K562 (cell line): ENCODE results near the gene PSMD1. TPM values are rescaled to one million over a fixed set of nuclear protein-coding genes. Genes with fewer than 3 reads are reported as not detected.

Source experiments
- CBFA2T3 ChIP-seq: fragments of 450-650 bp; IDR thresholded peaks from 2 replicates; pipeline ENCODE4 v1.6.1; 2017
- SMARCB1 ChIP-seq: IDR thresholded peaks from 2 replicates; pipeline ENCODE4 v1.6.1; 2011; ENCODE audit warnings: improper control_type of control experiment, low read depth; ENCODE audit not compliant: insufficient read length
- TCF3 ChIP-seq: sonication (generic); formaldehyde crosslinking; IDR thresholded peaks from 2 replicates; pipeline ENCODE4 v1.4.0; 2020; ENCODE audit warnings: mild to moderate bottlenecking, missing genetic modification reagents
- THRB ChIP-seq: fragments of 450-650 bp; formaldehyde crosslinking; conservative IDR thresholded peaks from 2 replicates; pipeline ENCODE4 v1.4.0; 2022; ENCODE audit warnings: mild to moderate bottlenecking, missing genetic modification characterization
- ZBTB11 ChIP-seq, 3 experiments: fragments of 200-800 bp in 1 of 3; fragments of 250-450 bp in 1 of 3; fragments of 450-650 bp in 1 of 3; sonication (Bioruptor Pico) in 1 of 3; sonication (Bioruptor generic) in 1 of 3; formaldehyde crosslinking in 1 of 3; IDR thresholded peaks; 2 replicates each; pipeline versions ENCODE4 v1.6.1 to v1.8.0; 2016 to 2022; ENCODE audit warnings: mild to moderate bottlenecking in 2 of 3, missing genetic modification characterization in 2 of 3, missing compliant biosample characterization in 1 of 3, moderate library complexity in 1 of 3
- ZNF146 ChIP-seq: IDR thresholded peaks from one replicate; pipeline ENCODE4 v1.6.1; 2018; ENCODE audit warnings: missing compliant biosample characterization; ENCODE audit not compliant: unreplicated experiment
- ZZZ3 ChIP-seq: fragments of 450-650 bp; IDR thresholded peaks from 2 replicates; pipeline ENCODE4 v1.6.1; 2016; ENCODE audit warnings: antibody characterized with exemption, mild to moderate bottlenecking, moderate library complexity
- polyA plus RNA-seq, 8 experiments: library from polyadenylated mRNA; depleted of rRNA in 4 of 8; stranded (reverse) in 5 of 8; unstranded in 3 of 8; fragments of >200 nt; fragmentation: Nextera tagmentation in 2 of 8; fragmentation: Illumina TruSeq in 1 of 8; extraction: Ambion mirVana in 2 of 8; extraction: Trizol in 1 of 8; gene quantifications; 2 replicates each; pipeline versions ENCODE4 v1.2.1 to v1.2.3, GENCODE V29; 2011 to 2014; ENCODE audit warnings: inconsistent platforms in 1 of 8, missing spikeins in 1 of 8
- total RNA-seq, 7 experiments: library from RNA; depleted of rRNA in 6 of 7; stranded (reverse); fragments of >200 nt in 6 of 7; fragmentation: Illumina TruSeq in 2 of 7; extraction: Trizol in 2 of 7; gene quantifications; 2 replicates each; pipeline versions ENCODE4 v1.2.1 to v1.2.3, GENCODE V29; 2011 to 2021; ENCODE audit warnings: low replicate concordance in 1 of 7
- TF ChIP-seq, protein P1 (sequence below): fragments of 450-650 bp; IDR thresholded peaks from 2 replicates; pipeline ENCODE4 v1.6.1; 2017; ENCODE audit warnings: antibody characterized with exemption
- TF ChIP-seq, protein P2 (sequence below): fragments of 150-350 bp; conservative IDR thresholded peaks from 2 replicates; pipeline ENCODE4 v1.6.1; 2014; ENCODE audit warnings: low read length
- TF ChIP-seq, protein P3 (sequence below): sonication (generic); formaldehyde crosslinking; IDR thresholded peaks from 2 replicates; pipeline ENCODE4 v1.9.0; 2022; ENCODE audit warnings: mild to moderate bottlenecking, missing genetic modification reagents

PSMD1 gene
- total and polyA plus RNA-seq, 9 of the 15 experiments (the other 6 are each of a cell fraction or from before 2014, with no cell fraction given), result 100 to 257 (median 147) TPM

GRCh38 chr2:231187736-231188505 lies 131.3 kb downstream of the PSMD1 start (continued):
- TF ChIP-seq ZBTB11 (CRISPR knock-in tag; IDR thresholded peaks at IDR 0.05) (no peak), ZZZ3 (no peak), TCF3 (no peak), CBFA2T3 (peak; percentile 22; the same call in 1 of the 2 replicates), THRB (CRISPR knock-in tag) (no peak), SMARCB1 (no peak), ZNF146 (CRISPR knock-in tag) (no peak)
- TF ChIP-seq, protein P1, sequence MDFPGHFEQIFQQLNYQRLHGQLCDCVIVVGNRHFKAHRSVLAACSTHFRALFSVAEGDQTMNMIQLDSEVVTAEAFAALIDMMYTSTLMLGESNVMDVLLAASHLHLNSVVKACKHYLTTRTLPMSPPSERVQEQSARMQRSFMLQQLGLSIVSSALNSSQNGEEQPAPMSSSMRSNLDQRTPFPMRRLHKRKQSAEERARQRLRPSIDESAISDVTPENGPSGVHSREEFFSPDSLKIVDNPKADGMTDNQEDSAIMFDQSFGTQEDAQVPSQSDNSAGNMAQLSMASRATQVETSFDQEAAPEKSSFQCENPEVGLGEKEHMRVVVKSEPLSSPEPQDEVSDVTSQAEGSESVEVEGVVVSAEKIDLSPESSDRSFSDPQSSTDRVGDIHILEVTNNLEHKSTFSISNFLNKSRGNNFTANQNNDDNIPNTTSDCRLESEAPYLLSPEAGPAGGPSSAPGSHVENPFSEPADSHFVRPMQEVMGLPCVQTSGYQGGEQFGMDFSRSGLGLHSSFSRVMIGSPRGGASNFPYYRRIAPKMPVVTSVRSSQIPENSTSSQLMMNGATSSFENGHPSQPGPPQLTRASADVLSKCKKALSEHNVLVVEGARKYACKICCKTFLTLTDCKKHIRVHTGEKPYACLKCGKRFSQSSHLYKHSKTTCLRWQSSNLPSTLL, result no peak
- TF ChIP-seq, protein P2, sequence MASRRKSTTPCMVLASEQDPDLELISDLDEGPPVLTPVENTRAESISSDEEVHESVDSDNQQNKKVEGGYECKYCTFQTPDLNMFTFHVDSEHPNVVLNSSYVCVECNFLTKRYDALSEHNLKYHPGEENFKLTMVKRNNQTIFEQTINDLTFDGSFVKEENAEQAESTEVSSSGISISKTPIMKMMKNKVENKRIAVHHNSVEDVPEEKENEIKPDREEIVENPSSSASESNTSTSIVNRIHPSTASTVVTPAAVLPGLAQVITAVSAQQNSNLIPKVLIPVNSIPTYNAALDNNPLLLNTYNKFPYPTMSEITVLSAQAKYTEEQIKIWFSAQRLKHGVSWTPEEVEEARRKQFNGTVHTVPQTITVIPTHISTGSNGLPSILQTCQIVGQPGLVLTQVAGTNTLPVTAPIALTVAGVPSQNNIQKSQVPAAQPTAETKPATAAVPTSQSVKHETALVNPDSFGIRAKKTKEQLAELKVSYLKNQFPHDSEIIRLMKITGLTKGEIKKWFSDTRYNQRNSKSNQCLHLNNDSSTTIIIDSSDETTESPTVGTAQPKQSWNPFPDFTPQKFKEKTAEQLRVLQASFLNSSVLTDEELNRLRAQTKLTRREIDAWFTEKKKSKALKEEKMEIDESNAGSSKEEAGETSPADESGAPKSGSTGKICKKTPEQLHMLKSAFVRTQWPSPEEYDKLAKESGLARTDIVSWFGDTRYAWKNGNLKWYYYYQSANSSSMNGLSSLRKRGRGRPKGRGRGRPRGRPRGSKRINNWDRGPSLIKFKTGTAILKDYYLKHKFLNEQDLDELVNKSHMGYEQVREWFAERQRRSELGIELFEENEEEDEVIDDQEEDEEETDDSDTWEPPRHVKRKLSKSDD, result no peak
- TF ChIP-seq, protein P3, sequence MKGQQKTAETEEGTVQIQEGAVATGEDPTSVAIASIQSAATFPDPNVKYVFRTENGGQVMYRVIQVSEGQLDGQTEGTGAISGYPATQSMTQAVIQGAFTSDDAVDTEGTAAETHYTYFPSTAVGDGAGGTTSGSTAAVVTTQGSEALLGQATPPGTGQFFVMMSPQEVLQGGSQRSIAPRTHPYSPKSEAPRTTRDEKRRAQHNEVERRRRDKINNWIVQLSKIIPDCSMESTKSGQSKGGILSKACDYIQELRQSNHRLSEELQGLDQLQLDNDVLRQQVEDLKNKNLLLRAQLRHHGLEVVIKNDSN, result peak; percentile 9; the same call in 1 of the 2 replicates
